Liver (tissue), 9 donors: ENCODE results near the gene FALEC. TPM values are rescaled to one million over a fixed set of nuclear protein-coding genes. Genes with fewer than 3 reads are reported as not detected.

Source experiments
- DNase-seq: peaks from one replicate; pipeline ENCODE4 v3.0.0-alpha.2; 2017; ENCODE audit warnings: low spot score
- H3K27ac ChIP-seq, 2 donors: one replicate each; pipeline ENCODE4 v1.7.0; 2013; ENCODE audit warnings: inconsistent platforms in 2 of 2, low read length in 2 of 2, control low read depth in 1 of 2, low read depth in 1 of 2, mild to moderate bottlenecking in 1 of 2
- H3K27me3 ChIP-seq, 4 donors: one replicate each; pipeline versions ENCODE4 v1.6.1 to v1.7.0; 2013; ENCODE audit warnings: low read length in 3 of 4, inconsistent platforms in 1 of 4, mild to moderate bottlenecking in 1 of 4, moderate library complexity in 1 of 4; ENCODE audit not compliant: control insufficient read depth in 4 of 4, insufficient read depth in 4 of 4
- H3K36me3 ChIP-seq, 4 donors: one replicate each; pipeline versions ENCODE4 v1.6.1 to v1.7.0; 2013; ENCODE audit warnings: low read length in 3 of 4, mild to moderate bottlenecking in 3 of 4, low read depth in 1 of 4, moderate library complexity in 1 of 4; ENCODE audit not compliant: control insufficient read depth in 4 of 4, insufficient read depth in 3 of 4
- H3K4me1 ChIP-seq, 4 donors: one replicate each; pipeline versions ENCODE4 v1.6.1 to v1.7.0; 2013; ENCODE audit warnings: low read length in 3 of 4, mild to moderate bottlenecking in 3 of 4, moderate library complexity in 1 of 4; ENCODE audit not compliant: control insufficient read depth in 4 of 4, insufficient read depth in 4 of 4
- H3K4me3 ChIP-seq, 3 donors: one replicate each; pipeline versions ENCODE4 v1.6.1 to v1.7.0; 2013; ENCODE audit warnings: low read length in 3 of 3, control low read depth in 1 of 3, low read depth in 1 of 3, mild to moderate bottlenecking in 1 of 3
- H3K9ac ChIP-seq, 2 donors: one replicate each; pipeline ENCODE4 v1.7.0; 2013; ENCODE audit warnings: low read length in 2 of 2, mild to moderate bottlenecking in 2 of 2, moderate library complexity in 2 of 2, control low read depth in 1 of 2, low read depth in 1 of 2
- H3K9me3 ChIP-seq, 4 donors: one replicate each; pipeline versions ENCODE4 v1.6.1 to v1.7.0; 2013; ENCODE audit warnings: low read length in 3 of 4; ENCODE audit not compliant: control insufficient read depth in 4 of 4
- EGR1 ChIP-seq, 2 donors: IDR thresholded peaks; 2 replicates each; pipeline ENCODE4 v1.6.1; 2016 to 2018; ENCODE audit warnings: antibody characterized with exemption in 2 of 2, low read depth in 2 of 2
- FOXA1 ChIP-seq: IDR thresholded peaks from 2 replicates; pipeline ENCODE4 v1.6.1; 2016; ENCODE audit warnings: antibody characterized with exemption
- FOXA2 ChIP-seq: IDR thresholded peaks from 2 replicates; pipeline ENCODE4 v1.6.1; 2016; ENCODE audit warnings: antibody characterized with exemption
- GABPA ChIP-seq, 2 donors: IDR thresholded peaks in 1 of 2; conservative IDR thresholded peaks in 1 of 2; 2 replicates each; pipeline ENCODE4 v1.6.1; 2016; ENCODE audit warnings: antibody characterized with exemption in 2 of 2, mild to moderate bottlenecking in 1 of 2, moderate library complexity in 1 of 2
- NR2F2 ChIP-seq: IDR thresholded peaks from 2 replicates; pipeline ENCODE4 v1.6.1; 2016; ENCODE audit warnings: antibody characterized with exemption
- RXRA ChIP-seq, 2 donors: IDR thresholded peaks; 2 replicates each; pipeline ENCODE4 v1.6.1; 2017 to 2018; ENCODE audit warnings: antibody characterized with exemption in 2 of 2, mild to moderate bottlenecking in 1 of 2
- SP1 ChIP-seq: IDR thresholded peaks from 2 replicates; pipeline ENCODE4 v1.6.1; 2018; ENCODE audit warnings: antibody characterized with exemption, mild to moderate bottlenecking
- TAF1 ChIP-seq: conservative IDR thresholded peaks from 2 replicates; pipeline ENCODE4 v1.6.1; 2016; ENCODE audit warnings: antibody characterized with exemption, mild to moderate bottlenecking
- YY1 ChIP-seq: IDR thresholded peaks from 2 replicates; pipeline ENCODE4 v1.6.1; 2016; ENCODE audit warnings: antibody characterized with exemption, mild to moderate bottlenecking
- WGBS: extraction: QIAGEN DNeasy Blood & Tissue Kit; methylation state at CpG from one replicate; pipeline ENCODE4 v1.1.7; 2013; 5-methylcytosine and 5-hydroxymethylcytosine counted together
- polyA plus RNA-seq, 2 donors: library from polyadenylated mRNA; stranded (reverse) in 1 of 2; unstranded in 1 of 2; fragments of 200-250 nt in 1 of 2; fragments of >200 nt in 1 of 2; fragmentation: Nextera tagmentation in 1 of 2; extraction: Ambion mirVana in 1 of 2; gene quantifications; one replicate each; pipeline versions ENCODE4 v1.2.1 to v1.2.3, GENCODE V29; 2013 to 2015
- total RNA-seq, 2 donors: library from RNA; depleted of rRNA; stranded (reverse); fragments of >200 nt; gene quantifications; one replicate each; pipeline ENCODE4 v1.2.3, GENCODE V29; 2014
- TF ChIP-seq, protein P1 (sequence below): IDR thresholded peaks from 2 replicates; pipeline ENCODE4 v1.6.1; 2016; ENCODE audit warnings: antibody characterized with exemption, mild to moderate bottlenecking
- TF ChIP-seq, protein P2 (sequence below): IDR thresholded peaks from 2 replicates; pipeline ENCODE4 v1.6.1; 2016; ENCODE audit warnings: antibody characterized with exemption
- TF ChIP-seq, protein P3 (sequence below): IDR thresholded peaks from 2 replicates; pipeline ENCODE4 v1.6.1; 2016; ENCODE audit warnings: antibody characterized with exemption
- TF ChIP-seq, protein P4 (sequence below): fragments of 150-350 bp; IDR thresholded peaks from 2 replicates; pipeline ENCODE4 v1.5.1; 2017; ENCODE audit warnings: improper control_type of control experiment, low read depth, low read length; ENCODE audit not compliant: missing input control
- TF ChIP-seq, protein P5 (sequence below): IDR thresholded peaks from 2 replicates; pipeline ENCODE4 v1.6.1; 2016; ENCODE audit warnings: antibody characterized with exemption
- donor health status: healthy.
- donor health status: healthy.
- donor health status: healthy.
- donor health status: healthy.
- donor health status: healthy.

Gene FALEC
- total and polyA plus RNA-seq, 4 donors: not detected

DNA sequence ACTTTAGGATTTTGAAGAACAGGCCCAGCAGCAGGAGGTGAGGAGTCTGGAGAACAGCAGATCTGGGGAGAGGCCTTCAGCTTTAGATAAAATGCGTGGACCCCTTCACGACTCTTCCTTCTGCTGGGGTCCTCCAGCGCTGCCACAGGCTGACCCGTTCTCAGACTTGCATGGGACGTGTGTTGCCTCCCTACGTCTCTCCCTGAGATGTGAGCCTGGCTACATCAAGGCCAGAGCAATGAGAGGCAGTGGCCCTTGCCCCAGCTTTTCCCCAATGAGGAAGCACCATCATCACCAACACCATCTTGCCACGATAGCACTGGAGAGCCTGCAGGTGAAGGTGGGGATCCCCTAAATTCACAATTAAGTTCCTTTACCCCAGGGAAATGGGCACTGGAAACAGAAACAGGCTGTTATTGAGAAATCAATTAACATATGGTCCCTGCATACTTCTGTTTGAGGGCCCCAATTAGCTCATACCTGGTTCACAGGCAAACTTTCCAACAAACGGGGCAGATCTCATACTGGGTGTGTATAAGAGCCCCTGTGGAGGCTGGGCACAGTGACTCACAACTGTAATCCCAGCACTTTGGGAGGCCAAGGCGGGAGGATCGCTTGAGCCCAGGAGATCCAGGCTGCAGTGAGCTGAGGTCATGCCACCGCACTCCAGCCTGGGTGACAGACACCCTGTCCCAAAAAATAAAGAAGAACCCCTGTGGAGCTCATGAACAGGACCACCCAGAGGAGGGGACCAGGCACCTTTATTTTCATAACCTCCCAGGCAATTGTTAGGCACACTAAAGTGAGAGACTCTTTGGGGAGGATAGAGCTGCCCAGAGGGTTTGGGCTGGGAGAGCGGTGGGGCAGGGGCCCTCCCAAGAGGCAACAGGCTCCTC, 21.5 kb downstream of the FALEC start:
- WGBS: 95% methylated on average over 12 of the region's 12 CpGs
- no peak overlapping the region for H3K9ac ChIP-seq
- no peak overlapping the region for H3K27ac ChIP-seq
- no peaks in the 10 kb centered on the region for H3K9me3 ChIP-seq
- H3K4me1 ChIP-seq: peaks cover 2 to 11% (median 9%) of the 10 kb centered on the region in 4 donors
- DNase-seq: no peak
- no peaks in the 10 kb centered on the region for H3K27me3 ChIP-seq
- no peaks in the 10 kb centered on the region for H3K36me3 ChIP-seq
- TF ChIP-seq EGR1 (IDR thresholded peaks at IDR 0.05; ENCODE audit: low read depth in 2 of 2) (no peak), NR2F2 (no peak), SP1 (no peak), TAF1 (no peak), RXRA (IDR thresholded peaks at IDR 0.05) (no peak), FOXA2 (no peak), YY1 (no peak), FOXA1 (no peak), GABPA (IDR thresholded peaks at IDR 0.05 in 1 of 2, conservative IDR thresholded peaks at IDR 0.05 in 1 of 2) (no peak)
- TF ChIP-seq, protein P1, sequence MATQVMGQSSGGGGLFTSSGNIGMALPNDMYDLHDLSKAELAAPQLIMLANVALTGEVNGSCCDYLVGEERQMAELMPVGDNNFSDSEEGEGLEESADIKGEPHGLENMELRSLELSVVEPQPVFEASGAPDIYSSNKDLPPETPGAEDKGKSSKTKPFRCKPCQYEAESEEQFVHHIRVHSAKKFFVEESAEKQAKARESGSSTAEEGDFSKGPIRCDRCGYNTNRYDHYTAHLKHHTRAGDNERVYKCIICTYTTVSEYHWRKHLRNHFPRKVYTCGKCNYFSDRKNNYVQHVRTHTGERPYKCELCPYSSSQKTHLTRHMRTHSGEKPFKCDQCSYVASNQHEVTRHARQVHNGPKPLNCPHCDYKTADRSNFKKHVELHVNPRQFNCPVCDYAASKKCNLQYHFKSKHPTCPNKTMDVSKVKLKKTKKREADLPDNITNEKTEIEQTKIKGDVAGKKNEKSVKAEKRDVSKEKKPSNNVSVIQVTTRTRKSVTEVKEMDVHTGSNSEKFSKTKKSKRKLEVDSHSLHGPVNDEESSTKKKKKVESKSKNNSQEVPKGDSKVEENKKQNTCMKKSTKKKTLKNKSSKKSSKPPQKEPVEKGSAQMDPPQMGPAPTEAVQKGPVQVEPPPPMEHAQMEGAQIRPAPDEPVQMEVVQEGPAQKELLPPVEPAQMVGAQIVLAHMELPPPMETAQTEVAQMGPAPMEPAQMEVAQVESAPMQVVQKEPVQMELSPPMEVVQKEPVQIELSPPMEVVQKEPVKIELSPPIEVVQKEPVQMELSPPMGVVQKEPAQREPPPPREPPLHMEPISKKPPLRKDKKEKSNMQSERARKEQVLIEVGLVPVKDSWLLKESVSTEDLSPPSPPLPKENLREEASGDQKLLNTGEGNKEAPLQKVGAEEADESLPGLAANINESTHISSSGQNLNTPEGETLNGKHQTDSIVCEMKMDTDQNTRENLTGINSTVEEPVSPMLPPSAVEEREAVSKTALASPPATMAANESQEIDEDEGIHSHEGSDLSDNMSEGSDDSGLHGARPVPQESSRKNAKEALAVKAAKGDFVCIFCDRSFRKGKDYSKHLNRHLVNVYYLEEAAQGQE: no peak
- TF ChIP-seq, protein P2, sequence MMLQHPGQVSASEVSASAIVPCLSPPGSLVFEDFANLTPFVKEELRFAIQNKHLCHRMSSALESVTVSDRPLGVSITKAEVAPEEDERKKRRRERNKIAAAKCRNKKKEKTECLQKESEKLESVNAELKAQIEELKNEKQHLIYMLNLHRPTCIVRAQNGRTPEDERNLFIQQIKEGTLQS: no peak
- TF ChIP-seq, protein P3, sequence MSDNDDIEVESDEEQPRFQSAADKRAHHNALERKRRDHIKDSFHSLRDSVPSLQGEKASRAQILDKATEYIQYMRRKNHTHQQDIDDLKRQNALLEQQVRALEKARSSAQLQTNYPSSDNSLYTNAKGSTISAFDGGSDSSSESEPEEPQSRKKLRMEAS: no peak
- TF ChIP-seq, protein P4, sequence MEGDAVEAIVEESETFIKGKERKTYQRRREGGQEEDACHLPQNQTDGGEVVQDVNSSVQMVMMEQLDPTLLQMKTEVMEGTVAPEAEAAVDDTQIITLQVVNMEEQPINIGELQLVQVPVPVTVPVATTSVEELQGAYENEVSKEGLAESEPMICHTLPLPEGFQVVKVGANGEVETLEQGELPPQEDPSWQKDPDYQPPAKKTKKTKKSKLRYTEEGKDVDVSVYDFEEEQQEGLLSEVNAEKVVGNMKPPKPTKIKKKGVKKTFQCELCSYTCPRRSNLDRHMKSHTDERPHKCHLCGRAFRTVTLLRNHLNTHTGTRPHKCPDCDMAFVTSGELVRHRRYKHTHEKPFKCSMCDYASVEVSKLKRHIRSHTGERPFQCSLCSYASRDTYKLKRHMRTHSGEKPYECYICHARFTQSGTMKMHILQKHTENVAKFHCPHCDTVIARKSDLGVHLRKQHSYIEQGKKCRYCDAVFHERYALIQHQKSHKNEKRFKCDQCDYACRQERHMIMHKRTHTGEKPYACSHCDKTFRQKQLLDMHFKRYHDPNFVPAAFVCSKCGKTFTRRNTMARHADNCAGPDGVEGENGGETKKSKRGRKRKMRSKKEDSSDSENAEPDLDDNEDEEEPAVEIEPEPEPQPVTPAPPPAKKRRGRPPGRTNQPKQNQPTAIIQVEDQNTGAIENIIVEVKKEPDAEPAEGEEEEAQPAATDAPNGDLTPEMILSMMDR: no peak
- TF ChIP-seq, protein P5, sequence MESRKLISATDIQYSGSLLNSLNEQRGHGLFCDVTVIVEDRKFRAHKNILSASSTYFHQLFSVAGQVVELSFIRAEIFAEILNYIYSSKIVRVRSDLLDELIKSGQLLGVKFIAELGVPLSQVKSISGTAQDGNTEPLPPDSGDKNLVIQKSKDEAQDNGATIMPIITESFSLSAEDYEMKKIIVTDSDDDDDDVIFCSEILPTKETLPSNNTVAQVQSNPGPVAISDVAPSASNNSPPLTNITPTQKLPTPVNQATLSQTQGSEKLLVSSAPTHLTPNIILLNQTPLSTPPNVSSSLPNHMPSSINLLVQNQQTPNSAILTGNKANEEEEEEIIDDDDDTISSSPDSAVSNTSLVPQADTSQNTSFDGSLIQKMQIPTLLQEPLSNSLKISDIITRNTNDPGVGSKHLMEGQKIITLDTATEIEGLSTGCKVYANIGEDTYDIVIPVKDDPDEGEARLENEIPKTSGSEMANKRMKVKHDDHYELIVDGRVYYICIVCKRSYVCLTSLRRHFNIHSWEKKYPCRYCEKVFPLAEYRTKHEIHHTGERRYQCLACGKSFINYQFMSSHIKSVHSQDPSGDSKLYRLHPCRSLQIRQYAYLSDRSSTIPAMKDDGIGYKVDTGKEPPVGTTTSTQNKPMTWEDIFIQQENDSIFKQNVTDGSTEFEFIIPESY: no peak
- no peak overlapping the region for H3K4me3 ChIP-seq
